Neuronal stem cell (in vitro differentiated cells): Measurements from ENCODE around the gene PLCL1.

ENCODE experiments used
- DNase-seq: peaks from one replicate; pipeline ENCODE4 v3.0.0-alpha.2; 2013; ENCODE audit warnings: low spot score
- H2AFZ ChIP-seq: one replicate; pipeline ENCODE4 v1.6.1; 2013; ENCODE audit warnings: mild to moderate bottlenecking, low read length, inconsistent platforms
- H2AK5ac ChIP-seq: 2 replicates; pipeline ENCODE4 v1.6.1; 2013; ENCODE audit warnings: low read depth, mild to moderate bottlenecking, inconsistent platforms, low read length, moderate library complexity, mixed read lengths
- H2BK120ac ChIP-seq: 2 replicates; pipeline ENCODE4 v1.6.1; 2013; ENCODE audit warnings: low read depth, mild to moderate bottlenecking, inconsistent platforms, low read length, moderate library complexity, mixed read lengths
- H2BK12ac ChIP-seq: one replicate; pipeline ENCODE4 v1.6.1; 2013; ENCODE audit warnings: low read length, inconsistent platforms
- H2BK15ac ChIP-seq: 2 replicates; pipeline ENCODE4 v1.6.1; 2013; ENCODE audit warnings: mild to moderate bottlenecking, low read length, inconsistent platforms, mixed read lengths
- H2BK5ac ChIP-seq: one replicate; pipeline ENCODE4 v1.6.1; 2013; ENCODE audit warnings: inconsistent platforms, mild to moderate bottlenecking, low read length, moderate library complexity
- H3K14ac ChIP-seq: one replicate; pipeline ENCODE4 v1.6.1; 2013; ENCODE audit warnings: low read length, inconsistent platforms
- H3K18ac ChIP-seq: 2 replicates; pipeline ENCODE4 v1.6.1; 2013; ENCODE audit warnings: low read length, inconsistent platforms
- H3K23ac ChIP-seq: 2 replicates; pipeline ENCODE4 v1.6.1; 2013; ENCODE audit warnings: low read depth, mild to moderate bottlenecking, mixed read lengths, low read length, inconsistent platforms; ENCODE audit not compliant: poor library complexity
- H3K27ac ChIP-seq: replicated peaks from 3 replicates; pipeline ENCODE4 v1.5.1; 2013; ENCODE audit warnings: low read length, inconsistent platforms
- H3K27me3 ChIP-seq, 3 experiments: 2 replicates each; pipeline ENCODE4 v1.6.1; 2013; ENCODE audit warnings: low read length in 3 of 3, mild to moderate bottlenecking in 2 of 3, inconsistent platforms in 1 of 3, low read depth in 1 of 3, mixed read lengths in 1 of 3, moderate library complexity in 1 of 3; ENCODE audit not compliant: control insufficient read depth in 3 of 3, insufficient read depth in 3 of 3
- H3K36me3 ChIP-seq, 2 donors: replicated peaks in 1 of 2; 2 replicates each; pipeline ENCODE4 v1.6.1; 2013; ENCODE audit warnings: low read length in 2 of 2; ENCODE audit not compliant: control insufficient read depth in 2 of 2, insufficient read depth in 2 of 2
- H3K4ac ChIP-seq: 2 replicates; pipeline ENCODE4 v1.6.1; 2013; ENCODE audit warnings: inconsistent platforms, mild to moderate bottlenecking, low read length, moderate library complexity
- H3K4me1 ChIP-seq, 2 donors: 1 replicate in 1 of 2; 2 replicates in 1 of 2; pipeline ENCODE4 v1.6.1; 2013; ENCODE audit warnings: low read length in 2 of 2, low read depth in 1 of 2; ENCODE audit not compliant: control insufficient read depth in 2 of 2, insufficient read depth in 1 of 2
- H3K4me2 ChIP-seq: one replicate; pipeline ENCODE4 v1.6.1; 2013; ENCODE audit warnings: mild to moderate bottlenecking, low read length, inconsistent platforms; ENCODE audit not compliant: insufficient read depth, poor library complexity, severe bottlenecking
- H3K4me3 ChIP-seq, 2 donors: 2 replicates each; pipeline ENCODE4 v1.5.1; 2013; ENCODE audit warnings: low read length in 2 of 2, mild to moderate bottlenecking in 2 of 2, inconsistent platforms in 1 of 2, moderate library complexity in 1 of 2
- H3K79me1 ChIP-seq: one replicate; pipeline ENCODE4 v1.6.1; 2013; ENCODE audit warnings: low read depth, mild to moderate bottlenecking, inconsistent platforms, low read length, moderate library complexity
- H3K9ac ChIP-seq: one replicate; pipeline ENCODE4 v1.6.1; 2013; ENCODE audit warnings: mild to moderate bottlenecking, low read depth, low read length, inconsistent platforms; ENCODE audit not compliant: poor library complexity
- H3K9me3 ChIP-seq, 2 donors: replicated peaks in 1 of 2; 2 replicates each; pipeline versions ENCODE3 to v1.6.1; 2013; ENCODE audit warnings: low read length in 2 of 2, mild to moderate bottlenecking in 2 of 2, inconsistent platforms in 1 of 2, low read depth in 1 of 2, mixed read lengths in 1 of 2, moderate library complexity in 1 of 2; ENCODE audit not compliant: control insufficient read depth in 2 of 2, insufficient read depth in 1 of 2
- H4K8ac ChIP-seq: one replicate; pipeline ENCODE4 v1.6.1; 2013; ENCODE audit warnings: low read depth, mild to moderate bottlenecking, inconsistent platforms, low read length, moderate library complexity
- H4K91ac ChIP-seq: one replicate; pipeline ENCODE4 v1.6.1; 2013; ENCODE audit warnings: low read length, low read depth, mild to moderate bottlenecking, inconsistent platforms; ENCODE audit not compliant: poor library complexity
- WGBS, 2 donors: extraction: QIAGEN DNeasy Blood & Tissue Kit; methylation state at CpG; one replicate each; pipeline ENCODE4 v1.1.7; 2013; ENCODE audit warnings: missing lambda C conversion rate in 2 of 2, mixed read lengths in 1 of 2; ENCODE audit not compliant: insufficient read length in 2 of 2, insufficient replicate concordance in 1 of 2; ENCODE audit errors: extremely low coverage in 2 of 2; 5-methylcytosine and 5-hydroxymethylcytosine counted together

The PLCL1 gene

DNA sequence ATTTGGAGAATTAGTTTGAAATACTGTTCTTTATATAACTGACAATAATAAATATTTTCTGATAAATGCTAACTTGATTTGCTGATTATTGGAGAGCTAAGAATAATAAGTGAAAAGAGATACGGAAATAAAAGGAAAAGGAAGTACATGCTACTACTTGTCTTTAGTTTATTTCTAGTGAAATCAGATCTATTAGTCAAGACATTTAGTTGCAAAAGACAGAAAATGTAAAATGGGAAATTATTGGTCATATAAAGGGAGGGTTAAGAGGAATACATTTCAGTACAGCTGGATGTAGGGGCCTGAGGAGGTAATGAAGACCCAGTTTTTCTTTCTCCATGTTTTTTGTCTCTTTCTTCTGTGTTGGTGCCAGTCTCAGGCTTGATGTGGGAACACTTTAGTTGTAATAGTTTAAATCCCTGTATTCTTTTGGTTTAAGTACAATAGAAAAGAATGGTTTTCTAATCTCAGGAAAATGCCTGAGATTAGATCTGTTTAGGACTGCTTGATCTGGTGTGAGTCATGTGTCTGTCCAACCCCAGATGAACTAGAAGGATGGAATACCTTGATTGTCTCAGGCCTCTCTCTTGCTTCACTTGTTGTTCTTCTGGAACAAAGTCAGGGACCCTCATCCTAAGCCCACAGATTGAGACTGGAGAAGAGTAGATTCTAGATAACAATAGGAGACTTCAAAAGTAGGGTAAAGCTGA is 58.0 kb downstream of the PLCL1 start:
- no peak overlapping the region for H2BK15ac ChIP-seq
- H3K9me3 ChIP-seq = no peaks in the 10 kb centered on the region
- no peak overlapping the region for H3K4me2 ChIP-seq
- H3K4ac ChIP-seq = no peak overlapping the region
- no peak overlapping the region for H3K4me3 ChIP-seq
- H2AK5ac ChIP-seq = no peak overlapping the region
- H3K9ac ChIP-seq = no peak overlapping the region
- H3K18ac ChIP-seq = no peak overlapping the region
- no peaks in the 10 kb centered on the region for H3K27me3 ChIP-seq
- 100% methylated on average over 1 of the region's 1 CpG; no CpG with 5 or more reads in 1 of the 2 donors for WGBS, 2 donors
- no peak overlapping the region for H2BK5ac ChIP-seq
- no peak overlapping the region for H3K23ac ChIP-seq
- no peak for DNase-seq
- H4K8ac ChIP-seq = no peak overlapping the region
- no peak overlapping the region for H2BK12ac ChIP-seq
- H3K36me3 ChIP-seq = no peaks in the 10 kb centered on the region
- H3K4me1 ChIP-seq = no peaks in the 10 kb centered on the region
- no peaks in the 10 kb centered on the region for H3K79me1 ChIP-seq
- H4K91ac ChIP-seq = no peak overlapping the region
- no peak overlapping the region for H3K14ac ChIP-seq
- H2BK120ac ChIP-seq = no peak overlapping the region
- no peak overlapping the region for H2AFZ ChIP-seq
- no peak overlapping the region for H3K27ac ChIP-seq

DNA sequence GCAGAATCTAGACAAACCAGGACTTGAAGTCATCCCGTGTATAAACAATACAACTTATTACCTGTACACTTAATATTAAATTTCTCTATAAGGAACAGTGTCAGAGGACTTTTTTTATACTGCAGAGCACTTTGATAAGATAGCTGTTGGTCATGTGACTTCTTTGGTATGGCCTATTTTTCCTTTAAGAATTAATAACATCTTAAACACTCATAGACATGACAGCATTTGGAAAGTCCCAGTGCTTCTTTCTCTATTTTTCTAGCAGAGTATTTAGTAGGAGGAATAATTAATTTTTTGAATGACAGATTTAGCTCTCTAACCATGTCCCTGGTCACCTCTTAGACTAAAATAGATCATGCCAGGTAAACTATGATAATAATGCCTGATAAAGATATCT is 59.4 kb downstream of the PLCL1 start:
- DNase-seq = no peak
- Histone ChIP-seq H4K91ac (no peak overlapping the region), H3K27ac (no peak overlapping the region), H3K27me3 (no peaks in the 10 kb centered on the region), H3K14ac (no peak overlapping the region), H3K4me1 (no peaks in the 10 kb centered on the region), H3K9me3 (no peaks in the 10 kb centered on the region), H2BK120ac (no peak overlapping the region), H2AK5ac (no peak overlapping the region), H2BK15ac (no peak overlapping the region), H3K9ac (no peak overlapping the region), H2BK12ac (no peak overlapping the region), H3K18ac (no peak overlapping the region), H3K79me1 (no peaks in the 10 kb centered on the region), H2BK5ac (no peak overlapping the region), H3K4ac (no peak overlapping the region), H4K8ac (no peak overlapping the region), H3K4me3 (no peak overlapping the region), H3K36me3 (no peaks in the 10 kb centered on the region), H3K4me2 (no peak overlapping the region), H3K23ac (no peak overlapping the region), H2AFZ (no peak overlapping the region)
- WGBS, 2 donors = no CpG with 5 or more reads among the region's 1 CpG

DNA sequence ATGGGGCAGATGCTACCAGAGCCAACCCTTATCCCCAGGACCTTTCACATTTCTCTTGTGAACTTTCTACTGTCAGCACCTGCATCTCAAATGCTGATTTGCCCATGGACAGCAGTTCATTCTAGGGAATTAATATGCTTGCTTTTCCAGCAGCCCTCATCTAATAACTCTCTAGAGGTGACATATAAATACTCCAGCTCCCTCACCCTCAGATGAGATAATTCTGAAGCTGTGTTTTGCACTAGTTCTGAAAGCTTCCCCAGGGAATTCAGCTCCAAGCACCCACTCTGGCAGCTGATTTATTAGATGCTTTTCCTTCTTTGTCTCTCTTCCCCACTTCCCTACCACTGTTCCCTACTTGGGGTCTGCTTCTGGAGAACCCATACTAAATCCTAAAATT is 62.1 kb downstream of the PLCL1 start:
- H3K4ac ChIP-seq = no peak overlapping the region
- no peak overlapping the region for H2BK12ac ChIP-seq

DNA sequence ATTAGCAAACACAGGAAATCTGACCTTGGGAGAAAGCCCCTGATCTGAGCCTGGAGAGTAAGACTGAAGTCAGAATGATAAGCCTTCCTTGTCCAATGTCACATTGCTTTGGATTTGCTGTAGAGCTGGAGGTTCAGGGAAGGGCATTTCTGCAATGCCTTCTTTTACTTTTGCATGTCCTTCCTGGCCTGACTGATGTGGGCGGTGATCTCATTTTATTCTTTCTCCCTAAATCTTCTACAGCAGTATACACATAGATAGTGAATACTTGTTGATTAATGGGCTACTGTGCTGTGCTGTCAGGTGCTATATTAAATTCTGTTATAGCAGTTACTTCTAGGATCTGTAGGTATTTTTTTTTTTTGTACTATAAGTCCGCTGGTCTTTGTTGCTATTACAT is 62.6 kb downstream of the PLCL1 start:
- Histone ChIP-seq H3K27ac (no peak overlapping the region), H3K27me3 (no peaks in the 10 kb centered on the region), H3K9me3 (no peaks in the 10 kb centered on the region), H3K4ac (no peak overlapping the region), H4K8ac (no peak overlapping the region), H3K4me1 (peaks cover 0 to 2% of the 10 kb centered on the region in 2 donors), H3K14ac (no peak overlapping the region), H2AFZ (no peak overlapping the region), H2BK120ac (no peak overlapping the region), H2AK5ac (no peak overlapping the region), H2BK5ac (no peak overlapping the region), H2BK15ac (no peak overlapping the region), H3K9ac (no peak overlapping the region), H3K79me1 (no peaks in the 10 kb centered on the region), H3K4me2 (no peak overlapping the region), H3K23ac (no peak overlapping the region), H3K36me3 (no peaks in the 10 kb centered on the region), H4K91ac (no peak overlapping the region), H2BK12ac (no peak overlapping the region), H3K18ac (no peak overlapping the region), H3K4me3 (no peak overlapping the region)
- no CpG with 5 or more reads among the region's 2 CpGs for WGBS, 2 donors
- no peak for DNase-seq

More for the DNA sequence above, 62.1 kb downstream of the PLCL1 start:
- H2BK15ac ChIP-seq = no peak overlapping the region
- no peak overlapping the region for H3K9ac ChIP-seq
- no peak overlapping the region for H2AK5ac ChIP-seq
- no peak overlapping the region for H2AFZ ChIP-seq
- no peak overlapping the region for H4K8ac ChIP-seq
- DNase-seq = no peak
- H3K36me3 ChIP-seq = no peaks in the 10 kb centered on the region
- no peak overlapping the region for H3K23ac ChIP-seq
- H3K4me3 ChIP-seq = no peak overlapping the region
- no peak overlapping the region for H3K27ac ChIP-seq
- no peak overlapping the region for H3K18ac ChIP-seq
- H3K9me3 ChIP-seq = no peaks in the 10 kb centered on the region
- H3K4me1 ChIP-seq = no peaks in the 10 kb centered on the region
- no peaks in the 10 kb centered on the region for H3K79me1 ChIP-seq
- H2BK5ac ChIP-seq = no peak overlapping the region
- no peak overlapping the region for H3K14ac ChIP-seq
- no peak overlapping the region for H3K4me2 ChIP-seq
- no peak overlapping the region for H4K91ac ChIP-seq
- no peaks in the 10 kb centered on the region for H3K27me3 ChIP-seq
- no peak overlapping the region for H2BK120ac ChIP-seq
